C4-2B (cell line): ENCODE data around the gene HOMER3.

ENCODE experiments used
- ZFX ChIP-seq: fragments of 450-650 bp; IDR thresholded peaks from 2 replicates; pipeline ENCODE4 v1.6.1; 2017
- TF ChIP-seq, protein P1 (sequence below): fragments of 450-650 bp; conservative IDR thresholded peaks from 2 replicates; pipeline ENCODE4 v1.5.1; 2017; ENCODE audit warnings: mild to moderate bottlenecking

DNA sequence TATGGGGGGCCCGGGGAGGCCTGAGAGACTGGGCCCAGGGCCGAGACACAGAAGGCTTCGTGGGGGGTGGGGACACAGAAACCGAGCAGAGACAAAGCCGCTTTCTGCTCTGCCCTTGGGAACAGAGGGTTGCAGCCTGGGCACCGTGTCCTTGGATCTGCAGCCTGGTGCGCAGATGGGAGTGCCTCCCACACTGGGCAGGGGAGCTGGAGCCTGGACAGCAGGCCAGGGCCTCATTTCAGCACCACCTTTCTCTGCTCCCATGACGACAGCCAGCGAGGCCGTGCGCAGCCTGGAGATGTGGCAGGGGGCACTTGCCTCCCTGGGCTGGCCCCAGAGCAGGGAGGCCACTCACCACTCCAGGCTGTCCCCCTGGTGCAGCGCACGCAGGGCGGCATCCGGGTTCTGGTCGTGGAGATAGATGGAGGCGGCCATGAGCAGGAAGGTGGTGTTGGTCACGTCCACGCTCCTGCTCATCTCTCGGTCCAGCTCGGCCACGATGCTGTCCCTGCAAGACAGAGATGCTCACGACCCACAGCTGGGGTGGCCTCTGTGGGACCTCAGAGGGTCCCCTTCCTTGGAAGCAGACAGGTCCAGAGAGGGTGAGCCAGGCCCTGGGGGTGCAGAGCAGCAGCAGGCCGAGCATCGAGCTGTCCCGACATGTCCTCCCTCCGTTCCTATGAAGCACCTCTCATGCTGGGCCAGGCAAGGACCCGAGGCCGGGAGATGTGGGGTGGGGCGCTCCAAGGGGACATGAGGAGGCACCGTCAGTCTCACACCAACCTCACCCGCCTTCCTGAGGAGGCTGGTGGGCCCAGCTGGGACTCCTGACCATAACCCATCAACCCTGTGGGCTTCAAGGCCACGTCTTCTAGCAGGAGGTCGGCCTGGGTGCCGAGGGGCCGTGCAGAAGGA is 34.2 kb downstream of the HOMER3 start:
- TF ChIP-seq, protein P1, sequence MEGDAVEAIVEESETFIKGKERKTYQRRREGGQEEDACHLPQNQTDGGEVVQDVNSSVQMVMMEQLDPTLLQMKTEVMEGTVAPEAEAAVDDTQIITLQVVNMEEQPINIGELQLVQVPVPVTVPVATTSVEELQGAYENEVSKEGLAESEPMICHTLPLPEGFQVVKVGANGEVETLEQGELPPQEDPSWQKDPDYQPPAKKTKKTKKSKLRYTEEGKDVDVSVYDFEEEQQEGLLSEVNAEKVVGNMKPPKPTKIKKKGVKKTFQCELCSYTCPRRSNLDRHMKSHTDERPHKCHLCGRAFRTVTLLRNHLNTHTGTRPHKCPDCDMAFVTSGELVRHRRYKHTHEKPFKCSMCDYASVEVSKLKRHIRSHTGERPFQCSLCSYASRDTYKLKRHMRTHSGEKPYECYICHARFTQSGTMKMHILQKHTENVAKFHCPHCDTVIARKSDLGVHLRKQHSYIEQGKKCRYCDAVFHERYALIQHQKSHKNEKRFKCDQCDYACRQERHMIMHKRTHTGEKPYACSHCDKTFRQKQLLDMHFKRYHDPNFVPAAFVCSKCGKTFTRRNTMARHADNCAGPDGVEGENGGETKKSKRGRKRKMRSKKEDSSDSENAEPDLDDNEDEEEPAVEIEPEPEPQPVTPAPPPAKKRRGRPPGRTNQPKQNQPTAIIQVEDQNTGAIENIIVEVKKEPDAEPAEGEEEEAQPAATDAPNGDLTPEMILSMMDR = no peak
- no peak for TF ChIP-seq ZFX
